ENCODE results near the gene NTRK2.

Gene NTRK2

GRCh38 chr9:84622981-84623380 is 46.5 kb upstream of the NTRK2 start:
- no peaks in the 10 kb centered on the region for H3K9me2 ChIP-seq (ENCODE audit: low read depth, low read length)
- no peak for TF ChIP-seq EZH2 (IDR thresholded peaks at IDR 0.05; ENCODE audit: borderline replicate concordance, low read length)
- TF ChIP-seq, protein P1, sequence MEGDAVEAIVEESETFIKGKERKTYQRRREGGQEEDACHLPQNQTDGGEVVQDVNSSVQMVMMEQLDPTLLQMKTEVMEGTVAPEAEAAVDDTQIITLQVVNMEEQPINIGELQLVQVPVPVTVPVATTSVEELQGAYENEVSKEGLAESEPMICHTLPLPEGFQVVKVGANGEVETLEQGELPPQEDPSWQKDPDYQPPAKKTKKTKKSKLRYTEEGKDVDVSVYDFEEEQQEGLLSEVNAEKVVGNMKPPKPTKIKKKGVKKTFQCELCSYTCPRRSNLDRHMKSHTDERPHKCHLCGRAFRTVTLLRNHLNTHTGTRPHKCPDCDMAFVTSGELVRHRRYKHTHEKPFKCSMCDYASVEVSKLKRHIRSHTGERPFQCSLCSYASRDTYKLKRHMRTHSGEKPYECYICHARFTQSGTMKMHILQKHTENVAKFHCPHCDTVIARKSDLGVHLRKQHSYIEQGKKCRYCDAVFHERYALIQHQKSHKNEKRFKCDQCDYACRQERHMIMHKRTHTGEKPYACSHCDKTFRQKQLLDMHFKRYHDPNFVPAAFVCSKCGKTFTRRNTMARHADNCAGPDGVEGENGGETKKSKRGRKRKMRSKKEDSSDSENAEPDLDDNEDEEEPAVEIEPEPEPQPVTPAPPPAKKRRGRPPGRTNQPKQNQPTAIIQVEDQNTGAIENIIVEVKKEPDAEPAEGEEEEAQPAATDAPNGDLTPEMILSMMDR (IDR thresholded peaks at IDR 0.05; ENCODE audit: low read length), result no peak
- no peaks in the 10 kb centered on the region for H3K9me3 ChIP-seq (ENCODE audit: low read length)
- no peaks in the 10 kb centered on the region for H3F3A ChIP-seq (ENCODE audit: insufficient read depth, low read length)
- no peaks in the 10 kb centered on the region for H4K20me1 ChIP-seq (ENCODE audit: insufficient read depth, low read length)
- no peak overlapping the region for H2AFZ ChIP-seq (ENCODE audit: low read length)
- no peaks in the 10 kb centered on the region for H3K4me1 ChIP-seq (ENCODE audit: insufficient read depth, low read length, severe bottlenecking)
- H3K27me3 ChIP-seq (ENCODE audit: insufficient read depth, low read length), result no peaks in the 10 kb centered on the region
- H3K4me3 ChIP-seq (ENCODE audit: low read depth, low read length, poor library complexity, severe bottlenecking), result no peak overlapping the region
- no peak overlapping the region for H3K27ac ChIP-seq (ENCODE audit: low read depth, low read length, poor library complexity, severe bottlenecking)
- H3K36me3 ChIP-seq (ENCODE audit: insufficient read depth, low read length), result no peaks in the 10 kb centered on the region
- H3K4me2 ChIP-seq (ENCODE audit: low read length), result no peak overlapping the region
- H3K79me2 ChIP-seq (ENCODE audit: insufficient read depth, low read length), result no peaks in the 10 kb centered on the region
- no peak overlapping the region for H3K9ac ChIP-seq (ENCODE audit: low read length)

DNA sequence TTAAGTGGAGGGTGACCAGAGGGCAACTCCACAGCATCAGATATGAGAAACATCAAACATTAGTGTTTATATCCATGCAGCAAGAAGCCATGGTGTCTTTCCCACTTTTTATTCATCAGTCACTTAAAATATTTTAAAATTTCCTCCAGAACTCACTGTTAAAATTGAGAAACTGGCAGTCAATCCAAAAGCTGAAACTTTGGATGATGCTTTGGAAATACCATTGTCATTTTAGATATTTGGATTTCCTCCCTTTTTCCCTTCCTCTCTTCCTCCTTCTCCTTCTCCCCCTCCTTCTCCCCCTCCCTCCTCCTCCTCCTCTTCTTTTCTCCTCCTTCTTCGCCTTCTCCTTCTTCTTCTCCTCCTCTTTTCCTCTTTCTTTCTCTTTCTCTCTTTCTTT is 33.1 kb upstream of the NTRK2 start:
- H3K4me3 ChIP-seq (ENCODE audit: low read depth, low read length, poor library complexity, severe bottlenecking), result no peak overlapping the region
- no peak overlapping the region for H3K4me2 ChIP-seq (ENCODE audit: low read length)
- H3K79me2 ChIP-seq (ENCODE audit: insufficient read depth, low read length), result no peaks in the 10 kb centered on the region
- H3K9me2 ChIP-seq (ENCODE audit: low read depth, low read length), result no peaks in the 10 kb centered on the region
- no peak overlapping the region for H3K9ac ChIP-seq (ENCODE audit: low read length)
- no peaks in the 10 kb centered on the region for H3K27me3 ChIP-seq (ENCODE audit: insufficient read depth, low read length)
- no peak overlapping the region for H2AFZ ChIP-seq (ENCODE audit: low read length)
- no peaks in the 10 kb centered on the region for H3K4me1 ChIP-seq (ENCODE audit: insufficient read depth, low read length, severe bottlenecking)
- H3K9me3 ChIP-seq (ENCODE audit: low read length), result no peaks in the 10 kb centered on the region
- no peaks in the 10 kb centered on the region for H3K36me3 ChIP-seq (ENCODE audit: insufficient read depth, low read length)
- no peak overlapping the region for H3K27ac ChIP-seq (ENCODE audit: low read depth, low read length, poor library complexity, severe bottlenecking)
- H3F3A ChIP-seq (ENCODE audit: insufficient read depth, low read length), result no peaks in the 10 kb centered on the region
- TF ChIP-seq, protein P1 (IDR thresholded peaks at IDR 0.05; ENCODE audit: low read length), result no peak
- no peak for TF ChIP-seq EZH2 (IDR thresholded peaks at IDR 0.05; ENCODE audit: borderline replicate concordance, low read length)
- no peaks in the 10 kb centered on the region for H4K20me1 ChIP-seq (ENCODE audit: insufficient read depth, low read length)

GRCh38 chr9:84642553-84643141 is 26.9 kb upstream of the NTRK2 start:
- no peak for TF ChIP-seq EZH2 (IDR thresholded peaks at IDR 0.05; ENCODE audit: borderline replicate concordance, low read length)
- TF ChIP-seq, protein P1 (IDR thresholded peaks at IDR 0.05; ENCODE audit: low read length), result no peak
- Histone ChIP-seq H3K9me2 (ENCODE audit: low read depth, low read length) (no peaks in the 10 kb centered on the region), H3F3A (ENCODE audit: insufficient read depth, low read length) (no peaks in the 10 kb centered on the region), H3K36me3 (ENCODE audit: insufficient read depth, low read length) (no peaks in the 10 kb centered on the region), H3K27me3 (ENCODE audit: insufficient read depth, low read length) (no peaks in the 10 kb centered on the region), H2AFZ (ENCODE audit: low read length) (no peak overlapping the region), H3K4me3 (ENCODE audit: low read depth, low read length, poor library complexity, severe bottlenecking) (no peak overlapping the region), H3K4me2 (ENCODE audit: low read length) (no peak overlapping the region), H4K20me1 (ENCODE audit: insufficient read depth, low read length) (no peaks in the 10 kb centered on the region), H3K9me3 (ENCODE audit: low read length) (no peaks in the 10 kb centered on the region), H3K4me1 (ENCODE audit: insufficient read depth, low read length, severe bottlenecking) (no peaks in the 10 kb centered on the region), H3K27ac (ENCODE audit: low read depth, low read length, poor library complexity, severe bottlenecking) (no peak overlapping the region), H3K79me2 (ENCODE audit: insufficient read depth, low read length) (no peaks in the 10 kb centered on the region), H3K9ac (ENCODE audit: low read length) (no peak overlapping the region)
